GM19240 (cell line): ENCODE measurements around the gene SLCO1B1.
"Not testable (repeated sequence)": the region's sequence is repeated elsewhere in the genome, so short reads cannot be mapped to it uniquely, and the experiment has no call there.

Experiments used
- DNase-seq: peaks from one replicate; pipeline ENCODE4 v3.0.0; 2011; ENCODE audit warnings: low spot score; ENCODE audit not compliant: insufficient read length

SLCO1B1 gene, protein sequence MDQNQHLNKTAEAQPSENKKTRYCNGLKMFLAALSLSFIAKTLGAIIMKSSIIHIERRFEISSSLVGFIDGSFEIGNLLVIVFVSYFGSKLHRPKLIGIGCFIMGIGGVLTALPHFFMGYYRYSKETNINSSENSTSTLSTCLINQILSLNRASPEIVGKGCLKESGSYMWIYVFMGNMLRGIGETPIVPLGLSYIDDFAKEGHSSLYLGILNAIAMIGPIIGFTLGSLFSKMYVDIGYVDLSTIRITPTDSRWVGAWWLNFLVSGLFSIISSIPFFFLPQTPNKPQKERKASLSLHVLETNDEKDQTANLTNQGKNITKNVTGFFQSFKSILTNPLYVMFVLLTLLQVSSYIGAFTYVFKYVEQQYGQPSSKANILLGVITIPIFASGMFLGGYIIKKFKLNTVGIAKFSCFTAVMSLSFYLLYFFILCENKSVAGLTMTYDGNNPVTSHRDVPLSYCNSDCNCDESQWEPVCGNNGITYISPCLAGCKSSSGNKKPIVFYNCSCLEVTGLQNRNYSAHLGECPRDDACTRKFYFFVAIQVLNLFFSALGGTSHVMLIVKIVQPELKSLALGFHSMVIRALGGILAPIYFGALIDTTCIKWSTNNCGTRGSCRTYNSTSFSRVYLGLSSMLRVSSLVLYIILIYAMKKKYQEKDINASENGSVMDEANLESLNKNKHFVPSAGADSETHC

DNA sequence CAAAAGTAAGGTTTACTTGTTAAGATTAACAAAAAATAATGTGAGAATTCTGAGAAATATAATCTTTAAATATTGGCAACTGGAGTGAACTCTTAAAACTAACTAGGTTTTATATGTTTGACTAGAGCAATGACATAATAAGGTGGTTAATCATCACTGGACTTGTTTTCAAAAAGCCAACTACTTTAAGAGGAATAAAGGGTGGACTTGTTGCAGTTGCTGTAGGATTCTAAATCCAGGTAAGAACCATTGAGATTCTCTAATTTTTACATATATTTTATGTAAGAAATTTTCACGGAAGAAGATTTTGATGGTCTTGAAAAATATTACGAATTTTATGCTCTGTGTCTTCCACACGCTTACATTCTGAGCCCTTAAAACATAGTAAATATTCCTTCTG is at the start of gene SLCO1B1:
SLCO1B1 (plus strand) TSS at position 197 of the 400 bp plus-strand sequence. CDS start 10,381 bp downstream, outside the sequence.
- DNase-seq: no peak

DNA sequence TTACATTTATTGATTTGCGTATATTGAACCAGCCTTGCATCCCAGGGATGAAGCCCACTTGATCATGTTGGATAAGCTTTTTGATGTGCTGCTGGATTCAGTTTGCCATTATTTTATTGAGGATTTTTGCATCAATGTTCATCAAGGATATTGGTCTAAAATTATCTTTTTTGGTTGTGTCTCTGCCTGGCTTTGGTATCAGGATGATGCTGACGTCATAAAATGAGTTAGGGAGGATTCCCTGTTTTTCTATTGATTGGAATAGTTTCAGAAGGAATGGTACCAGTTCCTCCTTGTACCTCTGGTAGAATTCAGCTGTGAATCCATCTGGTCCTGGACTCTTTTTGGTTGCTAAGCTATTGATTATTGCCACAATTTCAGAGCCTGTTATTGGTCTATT is 46.2 kb upstream of the SLCO1B1 start:
- not testable (repeated sequence) for DNase-seq

DNA sequence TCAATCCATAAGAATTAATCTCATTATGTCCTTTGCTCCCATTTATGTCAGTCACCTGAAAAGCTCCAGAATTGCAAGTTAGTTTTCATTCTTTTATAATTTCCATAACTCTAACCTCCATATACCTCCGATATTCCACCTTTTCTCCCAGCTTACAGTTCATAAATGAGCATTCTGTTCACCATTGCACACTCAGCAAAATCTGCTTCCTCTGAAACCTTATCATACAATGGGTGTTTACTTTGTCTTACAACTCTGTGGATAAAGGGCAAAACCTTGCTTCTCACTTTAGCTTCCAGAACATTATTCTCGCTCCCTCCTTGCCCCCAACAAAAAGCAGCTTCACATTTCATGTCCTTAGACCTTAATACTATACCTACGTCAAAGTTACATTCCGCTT is 19.3 kb upstream of the SLCO1B1 start:
- no peak for DNase-seq

DNA sequence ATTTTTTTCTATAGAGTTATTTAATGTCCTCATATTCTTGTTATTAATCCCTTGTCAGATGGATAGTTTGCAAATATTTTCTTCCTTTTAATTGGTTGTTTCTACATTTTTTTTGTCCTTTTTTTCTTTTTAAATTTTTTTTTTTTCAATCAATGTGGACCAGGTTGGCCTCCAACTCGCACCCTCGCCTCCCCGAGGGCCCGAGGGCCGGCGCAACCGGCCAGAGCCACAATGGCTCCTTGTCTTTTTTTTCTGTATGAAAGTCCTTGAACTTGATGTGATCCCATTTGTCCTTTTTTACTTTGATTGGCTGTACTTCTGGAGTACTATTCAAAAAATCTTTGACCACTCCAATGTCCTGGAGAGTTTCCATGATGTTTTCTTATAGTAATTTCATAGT is 17.7 kb upstream of the SLCO1B1 start:
- no peak for DNase-seq

DNA sequence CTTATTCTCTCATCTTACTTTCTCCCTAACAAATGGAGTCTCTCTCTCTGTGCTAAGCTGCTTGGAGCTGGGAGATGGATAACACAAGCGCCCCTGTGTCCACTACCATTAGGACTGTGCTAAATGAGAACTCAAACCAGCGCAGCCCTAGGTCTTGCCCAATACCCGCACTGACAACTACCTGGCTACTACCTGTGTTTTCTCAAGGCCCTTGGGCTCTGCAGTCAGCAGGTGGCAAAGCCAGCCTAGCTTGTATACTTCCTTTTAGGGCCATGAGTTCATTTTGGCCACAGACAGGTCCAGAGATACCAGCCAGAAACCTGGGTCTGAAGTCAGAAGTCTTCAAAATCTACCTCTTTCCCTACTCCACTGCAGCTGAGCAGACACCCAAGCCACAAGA is 13.0 kb upstream of the SLCO1B1 start:
- no peak for DNase-seq

DNA sequence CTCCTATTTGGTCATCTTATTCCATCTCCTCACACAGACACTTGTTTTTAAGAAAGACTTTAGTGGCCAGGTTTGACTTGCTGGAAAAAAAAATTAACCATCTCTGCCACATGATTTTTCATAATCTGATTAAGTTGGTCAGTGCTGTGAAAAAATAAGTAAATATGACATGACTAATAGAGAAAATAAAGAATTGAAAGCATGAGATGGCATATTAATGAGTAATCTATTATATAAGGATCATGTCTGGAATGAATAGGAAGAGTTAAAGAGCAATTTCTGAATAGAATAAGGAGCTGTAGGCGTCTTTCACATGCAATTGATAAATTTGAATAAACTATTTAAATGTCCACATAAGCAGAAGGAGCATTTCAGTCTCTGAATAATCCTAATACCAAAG is 12.2 kb upstream of the SLCO1B1 start:
- DNase-seq: no peak

DNA sequence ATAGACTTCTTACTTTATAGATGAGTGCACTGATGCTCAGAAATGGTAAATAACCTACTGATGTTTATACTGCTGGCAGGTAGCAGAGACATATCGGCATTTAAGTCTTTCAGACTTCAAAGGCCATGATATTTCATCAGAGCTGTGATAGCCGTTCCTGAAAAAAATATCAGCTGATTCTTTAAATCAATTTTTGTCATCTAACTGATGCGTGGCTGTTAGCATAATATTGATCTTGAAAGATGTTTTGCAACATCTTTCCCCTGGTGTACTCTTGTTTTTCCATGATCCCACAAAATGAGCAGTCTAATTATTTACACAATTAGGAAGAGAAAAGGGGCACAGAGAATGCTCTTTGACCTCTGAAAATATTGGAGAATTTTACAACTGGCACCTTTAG is 1.6 kb upstream of the SLCO1B1 start:
- no peak for DNase-seq

DNA sequence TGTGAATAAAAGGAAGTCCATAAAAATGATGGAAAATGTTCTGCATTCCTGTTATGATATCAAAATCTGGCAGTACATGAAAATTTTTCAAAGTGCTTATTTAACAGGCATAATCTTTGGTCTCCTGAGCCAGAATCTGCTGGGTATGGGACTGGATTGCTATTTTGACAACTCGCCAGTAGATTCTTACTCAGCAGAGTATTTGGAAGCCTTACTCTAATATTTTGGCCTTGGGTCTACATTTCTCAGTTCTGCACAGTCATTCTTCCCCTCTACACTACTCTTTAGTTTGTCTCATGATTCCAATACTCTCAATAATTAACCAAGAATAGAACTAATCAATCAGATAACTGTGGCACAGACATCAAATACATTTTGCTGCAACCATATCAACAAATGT is 1.1 kb upstream of the SLCO1B1 start:
- no peak for DNase-seq

DNA sequence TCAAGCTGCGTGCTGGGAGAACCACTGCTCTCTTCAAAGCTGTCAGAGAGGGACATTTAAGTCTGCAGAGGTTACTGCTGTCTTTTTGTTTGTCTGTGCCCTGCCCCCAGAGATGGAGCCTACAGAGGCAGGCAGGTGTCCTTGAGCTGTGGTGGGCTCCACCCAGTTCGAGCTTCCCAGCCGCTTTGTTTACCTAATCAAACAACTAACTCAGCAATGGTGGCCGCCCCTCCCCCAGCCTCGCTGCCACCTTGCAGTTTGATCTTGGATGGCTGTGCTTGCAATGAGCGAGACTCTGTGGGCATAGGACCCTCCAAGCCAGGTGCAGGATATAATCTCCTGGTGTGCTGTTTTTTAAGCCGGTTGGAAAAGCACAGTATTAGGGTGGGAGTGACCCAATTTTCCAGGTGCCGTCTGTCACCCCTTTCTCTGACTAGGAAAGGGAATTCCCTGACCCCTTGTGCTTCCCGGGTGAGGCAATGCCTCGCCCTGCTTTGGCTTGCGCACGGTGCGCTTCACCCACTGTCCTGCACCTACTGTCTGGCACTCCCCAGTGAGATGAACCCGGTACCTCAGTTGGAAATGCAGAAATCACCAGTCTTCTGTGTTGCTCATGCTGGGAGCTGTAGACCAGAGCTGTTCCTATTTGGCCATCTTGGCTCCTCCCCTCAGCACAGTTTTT is 6.5 kb downstream of the SLCO1B1 start:
- not testable (repeated sequence) for DNase-seq

DNA sequence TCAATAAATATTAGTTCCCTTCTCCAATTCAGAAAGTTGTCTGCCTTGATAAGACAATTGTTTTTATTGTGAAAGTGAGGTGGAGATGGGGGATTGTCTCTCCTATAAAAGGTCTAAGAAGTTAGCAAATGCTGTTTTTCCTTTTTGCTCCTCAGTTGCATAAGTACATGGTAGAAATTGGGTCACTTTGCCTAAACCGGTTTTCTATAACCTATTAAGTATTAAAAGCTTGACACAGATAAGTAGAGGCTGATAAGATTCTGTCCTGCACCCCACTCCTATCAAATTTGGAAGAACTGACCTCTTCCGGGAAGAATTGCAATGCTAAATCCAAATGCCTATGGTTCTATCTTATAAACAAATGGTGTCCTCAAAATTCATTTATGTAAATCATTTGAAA is 7.0 kb downstream of the SLCO1B1 start:
- no peak for DNase-seq

DNA sequence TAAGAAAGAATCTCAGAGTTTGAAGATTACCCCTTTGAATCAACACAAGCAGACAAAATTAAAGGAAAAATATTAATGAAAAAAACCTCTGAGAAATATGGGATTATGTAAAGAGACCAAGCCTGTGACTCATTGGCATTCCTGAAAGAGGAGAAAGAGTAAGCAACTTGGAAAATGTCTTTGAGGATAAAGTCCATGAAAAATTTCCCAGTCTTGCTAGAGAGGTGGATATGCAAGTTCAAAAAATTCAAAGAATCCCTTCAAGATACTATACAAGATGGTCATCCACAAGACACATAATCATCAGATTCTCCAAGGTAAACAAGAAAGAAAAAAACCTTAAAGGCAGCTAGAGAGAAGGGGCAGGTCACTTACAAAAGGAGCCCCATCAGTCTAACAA is 13.3 kb downstream of the SLCO1B1 start:
- no peak for DNase-seq

DNA sequence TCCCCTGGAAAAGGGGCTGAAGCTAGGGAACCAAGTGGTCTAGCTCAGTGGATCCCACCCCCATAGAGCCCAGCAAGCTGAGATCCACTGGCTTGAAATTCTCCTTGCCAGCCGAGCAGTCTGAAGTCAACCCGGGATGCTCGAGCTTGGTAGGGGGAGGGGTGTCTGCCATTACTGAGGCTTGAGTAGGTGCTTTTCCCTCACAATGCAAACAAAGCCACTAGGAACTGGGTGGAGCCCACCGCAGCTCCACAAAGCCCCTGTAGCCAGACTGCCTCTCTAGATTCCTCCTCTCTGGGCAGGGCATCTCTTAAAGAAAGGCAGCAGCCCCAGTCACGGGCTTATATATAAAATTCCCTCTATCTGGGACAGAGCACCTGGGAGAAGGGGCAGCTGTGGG is 18.9 kb downstream of the SLCO1B1 start:
- not testable (repeated sequence) for DNase-seq

DNA sequence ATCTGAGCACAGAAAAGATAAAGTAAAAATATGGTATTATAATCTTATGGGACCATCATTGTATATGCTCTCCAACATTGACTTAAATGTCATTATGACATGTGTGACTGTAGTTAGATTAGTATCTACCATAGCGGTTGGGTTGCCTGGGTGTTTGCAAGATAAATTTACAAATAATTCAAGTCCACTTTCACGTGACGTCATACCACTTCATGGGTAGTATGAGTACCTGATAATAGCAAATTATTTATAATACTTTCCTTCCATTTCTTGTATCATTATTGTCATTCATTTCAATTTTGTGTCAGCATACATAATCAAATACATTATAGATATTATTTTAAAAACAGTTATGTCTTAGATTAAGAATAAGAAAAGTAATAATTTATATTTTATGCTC is 20.2 kb downstream of the SLCO1B1 start:
- no peak for DNase-seq

DNA sequence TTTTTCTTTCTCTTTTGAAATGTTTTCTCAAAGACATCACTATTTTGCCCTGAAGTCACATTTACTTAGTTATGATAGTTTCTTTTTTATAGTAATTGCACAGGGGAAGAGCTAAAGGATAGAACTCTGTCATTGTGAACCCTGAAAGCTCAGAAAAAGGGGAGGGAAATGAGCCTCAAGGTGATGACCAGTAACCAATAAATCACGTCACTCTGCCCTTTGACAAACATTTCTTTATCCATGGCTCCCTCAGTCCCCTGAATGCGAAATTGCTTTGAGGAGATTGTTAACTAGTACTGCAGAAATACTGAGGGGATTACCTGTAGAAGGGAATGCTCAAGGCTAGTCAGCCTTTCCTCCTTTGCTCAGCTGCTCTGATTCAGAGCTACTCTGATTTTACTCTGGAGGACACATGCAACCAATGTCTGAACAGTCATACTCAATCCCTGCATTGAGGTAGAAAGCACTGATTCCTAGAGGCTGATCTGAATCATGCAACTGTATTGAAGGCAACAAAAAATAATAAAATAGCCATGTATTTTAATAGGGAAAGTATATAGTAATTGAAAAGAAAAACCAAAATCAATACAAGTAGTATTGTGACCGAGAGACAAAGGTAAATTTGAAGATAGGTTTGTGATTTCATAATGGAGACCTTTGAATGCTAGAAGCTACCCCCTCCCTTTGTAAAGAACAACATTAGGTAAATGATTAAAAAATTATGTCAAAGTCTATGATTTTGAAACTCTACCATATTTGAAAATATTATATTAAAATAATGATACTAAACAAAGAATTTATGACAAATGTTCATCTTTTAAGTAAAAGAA is 24.7 kb downstream of the SLCO1B1 start:
- DNase-seq: no peak

DNA sequence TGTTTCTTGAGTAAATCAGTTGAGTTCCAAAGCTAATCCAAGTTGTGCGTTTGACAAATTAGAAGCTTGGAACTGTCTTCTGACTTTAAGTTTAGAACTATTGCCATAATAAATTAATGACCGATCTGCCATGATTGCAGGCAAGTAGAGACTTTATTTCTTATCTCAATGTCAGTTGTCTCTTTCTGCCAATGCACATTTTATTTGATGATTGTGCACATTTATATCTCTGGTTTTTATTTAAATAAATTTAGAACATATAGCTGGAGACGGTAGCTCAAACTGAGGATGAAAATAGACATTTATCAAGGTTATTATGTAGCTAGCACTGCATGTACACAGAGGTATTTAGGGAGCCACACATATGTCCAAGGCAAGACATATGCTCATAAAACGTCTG is 34.1 kb downstream of the SLCO1B1 start:
- DNase-seq: no peak

DNA sequence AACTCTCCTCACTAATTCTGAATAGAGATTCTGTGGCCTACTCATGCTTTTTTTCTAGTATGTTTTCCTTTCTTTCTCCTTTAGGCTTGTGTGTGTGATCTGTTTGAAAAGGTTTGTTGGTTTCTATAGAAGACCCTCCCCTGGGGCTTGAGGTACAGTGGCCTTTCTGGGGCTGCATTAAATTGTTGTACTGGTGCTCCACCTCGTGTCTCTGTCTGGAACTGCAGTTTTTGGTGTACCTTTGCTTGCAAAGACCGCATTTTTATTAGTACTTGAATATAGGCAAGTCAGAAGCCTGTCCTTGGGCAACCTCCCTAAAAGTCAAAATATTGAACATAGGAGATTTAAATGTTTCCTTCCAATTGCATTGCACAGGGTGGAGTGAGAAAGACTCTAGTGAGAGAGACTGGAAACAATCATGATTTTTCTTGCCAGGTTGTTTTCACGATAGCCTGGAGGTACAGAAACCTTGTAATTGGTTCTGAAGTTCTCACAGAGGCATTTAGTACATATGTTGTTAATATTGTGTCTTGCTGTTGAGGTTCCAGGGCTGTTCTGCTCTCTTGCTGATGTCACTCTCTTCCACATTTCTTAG is 39.0 kb downstream of the SLCO1B1 start:
- DNase-seq: peak; percentile 1

DNA sequence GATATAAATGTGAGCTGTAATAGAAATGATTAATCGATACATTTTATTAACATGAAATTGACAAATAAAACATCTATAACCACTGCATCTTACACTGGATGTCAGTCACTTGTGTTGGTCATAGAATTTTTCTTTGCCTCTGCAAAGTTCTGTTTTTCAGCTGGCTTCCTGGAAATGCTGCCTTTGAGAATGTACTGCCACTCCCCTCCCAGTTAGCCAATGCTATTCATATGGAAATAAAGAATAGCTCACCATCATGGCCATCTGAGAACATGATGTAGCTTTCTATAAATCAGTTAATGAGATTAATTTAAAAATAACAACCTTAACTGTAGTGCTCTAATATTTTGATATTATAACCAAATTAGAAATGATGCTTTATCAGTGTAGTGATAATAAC is 41.1 kb downstream of the SLCO1B1 start:
- no peak for DNase-seq

DNA sequence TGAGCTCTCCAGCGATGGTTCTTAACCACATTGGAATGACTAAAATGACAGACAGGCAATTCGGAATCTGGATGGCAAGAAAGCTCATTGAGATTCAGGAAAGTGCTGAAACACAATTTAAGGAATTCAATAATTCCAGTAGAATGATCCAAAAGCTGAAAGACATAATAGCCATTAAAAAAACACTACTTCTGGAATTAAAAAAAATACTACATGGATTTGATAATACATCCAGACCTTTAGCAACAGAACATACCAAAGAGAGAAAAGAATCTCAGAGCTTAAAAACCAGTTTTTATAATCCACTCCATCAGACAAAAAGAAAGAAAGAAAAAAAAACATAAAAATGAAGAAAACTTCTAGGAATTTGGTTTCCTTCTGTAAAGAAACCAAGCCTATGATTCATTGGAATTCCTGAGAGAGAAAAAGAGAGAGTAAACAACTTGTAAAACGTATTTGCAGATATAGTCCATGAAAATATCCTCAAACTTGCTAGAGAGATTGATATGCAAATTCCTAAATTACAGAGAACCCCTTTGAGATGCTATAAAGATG is 52.8 kb downstream of the SLCO1B1 start:
- DNase-seq: no peak

DNA sequence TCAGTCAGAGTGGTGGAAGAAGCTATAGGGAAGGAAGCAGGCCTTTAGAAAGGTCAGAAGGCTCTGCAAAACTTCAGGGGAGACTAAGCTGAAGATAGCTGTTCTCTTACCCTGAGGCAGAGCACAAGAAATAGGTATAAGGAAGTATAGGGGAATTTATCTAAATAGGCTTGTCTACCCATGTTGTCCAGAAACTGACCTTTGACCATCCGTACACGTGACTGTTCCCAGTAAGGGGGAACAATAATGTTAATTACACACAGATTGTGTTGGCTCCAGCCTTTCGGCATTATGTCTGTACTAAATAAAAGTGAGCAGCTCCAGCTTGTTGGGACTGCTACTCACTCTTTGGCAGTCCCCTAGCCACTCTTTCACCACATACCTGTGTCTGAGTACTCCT is 59.0 kb downstream of the SLCO1B1 start:
- no peak for DNase-seq

DNA sequence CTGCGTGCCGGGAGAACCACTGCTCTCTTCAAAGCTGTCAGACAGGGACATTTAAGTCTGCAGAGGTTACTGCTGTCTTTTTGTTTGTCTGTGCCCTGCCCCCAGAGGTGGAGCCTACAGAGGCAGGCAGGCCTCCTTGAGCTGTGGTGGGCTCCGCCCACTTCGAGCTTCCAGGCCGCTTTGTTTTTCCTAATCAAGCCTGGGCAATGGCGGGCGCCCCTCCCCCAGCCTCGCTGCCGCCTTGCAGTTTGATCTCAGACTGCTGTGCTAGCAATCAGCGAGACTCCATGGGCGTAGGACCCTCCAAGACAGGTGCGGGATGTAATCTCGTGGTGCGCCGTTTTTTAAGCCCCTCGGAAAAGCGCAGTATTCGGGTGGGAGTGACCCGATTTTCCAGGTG is 83.4 kb downstream of the SLCO1B1 start:
- DNase-seq: not testable (repeated sequence)

DNA sequence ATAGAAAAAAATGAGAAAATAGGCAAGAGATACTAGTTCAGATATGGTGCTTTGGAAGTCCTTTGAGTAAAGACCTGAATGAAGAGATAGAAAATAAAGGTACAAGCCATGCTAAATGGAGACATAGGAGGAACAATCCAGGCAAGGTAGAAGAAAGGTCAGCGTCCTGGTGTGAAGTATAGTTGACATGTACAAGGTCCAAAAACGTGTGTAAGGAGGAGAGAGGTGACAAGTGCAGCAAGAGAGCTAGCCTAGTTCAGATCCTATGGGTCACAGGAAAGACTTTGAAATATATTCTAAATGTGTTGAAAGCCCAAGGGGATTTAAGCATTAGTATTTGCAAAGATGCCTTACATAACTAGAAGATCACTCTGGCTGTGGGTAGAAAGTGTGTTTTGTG is 88.2 kb downstream of the SLCO1B1 start:
- no peak for DNase-seq
